Epithelial cell of prostate (primary cell): Measurements from ENCODE around the gene OBSCN.

Source experiments
- DNase-seq: peaks from one replicate; pipeline ENCODE4 v3.0.0-alpha.2; 2011; ENCODE audit warnings: low read depth, low spot score
- H3K27ac ChIP-seq: fragments of 450-650 bp; 2 replicates; pipeline ENCODE4 v1.5.1; 2017; ENCODE audit warnings: mild to moderate bottlenecking

The OBSCN gene

DNA sequence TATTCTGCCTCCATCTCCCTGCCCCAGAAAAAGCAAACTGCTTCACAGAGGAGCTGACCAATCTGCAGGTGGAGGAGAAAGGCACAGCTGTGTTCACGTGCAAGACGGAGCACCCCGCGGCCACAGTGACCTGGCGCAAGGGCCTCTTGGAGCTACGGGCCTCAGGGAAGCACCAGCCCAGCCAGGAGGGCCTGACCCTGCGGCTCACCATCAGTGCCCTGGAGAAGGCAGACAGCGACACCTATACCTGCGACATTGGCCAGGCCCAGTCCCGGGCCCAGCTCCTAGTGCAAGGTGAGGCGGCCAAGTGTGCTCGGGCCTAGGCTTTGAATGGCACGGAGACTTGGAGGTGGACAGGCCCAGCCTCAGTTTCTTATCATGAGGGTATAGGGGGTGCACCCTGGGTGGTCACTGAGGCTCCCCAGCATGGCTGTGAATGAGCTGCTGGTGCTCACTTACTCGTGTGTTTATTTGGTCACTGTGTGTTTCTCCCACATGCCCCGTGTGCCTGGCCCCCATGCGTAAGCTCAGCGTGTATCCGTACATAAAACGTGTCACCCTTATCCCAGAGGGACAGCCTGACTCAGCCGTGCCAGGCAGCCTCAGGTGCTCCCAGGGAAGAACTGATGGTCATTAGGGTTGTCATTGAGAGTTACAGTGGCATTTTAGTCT is 75.8 kb downstream of the OBSCN start:
- DNase-seq = no peak
- no peak overlapping the region for H3K27ac ChIP-seq

DNA sequence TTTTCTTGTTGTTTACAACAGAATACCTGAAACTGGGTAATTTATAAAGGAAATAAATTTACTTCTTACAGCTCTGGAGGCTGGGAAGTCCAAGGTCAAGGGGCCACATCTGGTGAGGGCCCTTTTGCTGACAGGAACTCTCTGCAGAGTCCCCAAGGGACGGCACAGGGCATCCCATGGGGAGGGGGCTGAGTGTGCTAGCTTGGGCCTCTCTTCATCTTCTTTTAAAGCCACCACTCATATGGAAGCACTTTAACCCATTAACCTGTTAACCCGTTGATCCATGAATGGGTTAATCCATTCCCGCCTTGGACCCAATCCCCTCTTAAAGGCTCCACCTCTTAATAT is 76.3 kb downstream of the OBSCN start:
- no peak for DNase-seq
- no peak overlapping the region for H3K27ac ChIP-seq

DNA sequence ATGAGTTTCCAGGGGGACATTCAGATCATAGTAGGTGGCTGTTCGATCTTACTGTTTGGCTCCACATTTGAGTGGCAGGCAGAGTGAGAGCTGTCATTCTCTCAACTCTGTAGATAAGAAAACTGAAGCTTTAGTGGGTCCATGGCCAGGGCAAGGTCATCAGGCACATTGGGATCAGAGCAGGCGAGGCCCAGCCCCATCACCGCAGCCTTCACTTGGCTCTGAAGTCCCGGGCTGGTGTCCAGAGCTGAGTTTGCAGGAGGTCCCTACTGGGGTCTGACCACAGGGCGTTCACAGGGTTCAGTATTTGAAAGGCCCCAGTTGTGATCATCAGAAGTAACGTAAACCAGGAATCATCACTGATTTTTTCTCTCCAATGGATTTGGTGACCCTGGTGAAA is 76.7 kb downstream of the OBSCN start:
- no peak for DNase-seq
- H3K27ac ChIP-seq = no peak overlapping the region

DNA sequence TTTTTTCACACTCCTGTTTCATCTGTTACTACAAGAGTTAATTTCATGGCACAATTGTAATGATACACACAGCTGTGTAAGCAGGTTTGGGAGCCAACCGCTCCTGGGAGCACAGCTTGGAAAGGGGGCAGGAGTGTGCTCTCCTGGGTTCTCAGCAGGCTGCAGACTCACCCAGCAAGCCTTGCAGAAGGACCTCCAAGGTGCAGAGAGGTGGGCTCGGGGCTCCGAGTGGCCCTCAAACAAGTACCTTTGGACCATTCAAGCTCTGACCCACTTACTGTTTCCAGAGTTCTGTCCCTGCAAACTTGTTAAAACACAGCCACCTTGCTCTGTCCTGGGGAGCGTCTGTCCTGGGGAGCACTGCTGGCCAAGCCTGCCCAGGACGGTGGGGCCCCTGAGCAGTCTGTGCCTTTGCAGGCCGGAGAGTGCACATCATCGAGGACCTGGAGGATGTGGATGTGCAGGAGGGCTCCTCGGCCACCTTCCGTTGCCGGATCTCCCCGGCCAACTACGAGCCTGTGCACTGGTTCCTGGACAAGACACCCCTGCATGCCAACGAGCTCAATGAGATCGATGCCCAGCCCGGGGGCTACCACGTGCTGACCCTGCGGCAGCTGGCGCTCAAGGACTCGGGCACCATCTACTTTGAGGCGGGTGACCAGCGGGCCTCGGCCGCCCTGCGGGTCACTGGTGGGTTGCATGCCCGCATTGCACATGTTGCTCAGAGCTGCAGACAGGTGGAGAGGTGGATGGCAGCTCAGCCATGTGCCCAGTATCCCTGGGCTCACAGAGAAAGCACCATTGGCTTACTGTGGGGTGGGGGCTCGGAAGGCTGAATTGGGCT is 78.0 kb downstream of the OBSCN start:
- no peak for DNase-seq

DNA sequence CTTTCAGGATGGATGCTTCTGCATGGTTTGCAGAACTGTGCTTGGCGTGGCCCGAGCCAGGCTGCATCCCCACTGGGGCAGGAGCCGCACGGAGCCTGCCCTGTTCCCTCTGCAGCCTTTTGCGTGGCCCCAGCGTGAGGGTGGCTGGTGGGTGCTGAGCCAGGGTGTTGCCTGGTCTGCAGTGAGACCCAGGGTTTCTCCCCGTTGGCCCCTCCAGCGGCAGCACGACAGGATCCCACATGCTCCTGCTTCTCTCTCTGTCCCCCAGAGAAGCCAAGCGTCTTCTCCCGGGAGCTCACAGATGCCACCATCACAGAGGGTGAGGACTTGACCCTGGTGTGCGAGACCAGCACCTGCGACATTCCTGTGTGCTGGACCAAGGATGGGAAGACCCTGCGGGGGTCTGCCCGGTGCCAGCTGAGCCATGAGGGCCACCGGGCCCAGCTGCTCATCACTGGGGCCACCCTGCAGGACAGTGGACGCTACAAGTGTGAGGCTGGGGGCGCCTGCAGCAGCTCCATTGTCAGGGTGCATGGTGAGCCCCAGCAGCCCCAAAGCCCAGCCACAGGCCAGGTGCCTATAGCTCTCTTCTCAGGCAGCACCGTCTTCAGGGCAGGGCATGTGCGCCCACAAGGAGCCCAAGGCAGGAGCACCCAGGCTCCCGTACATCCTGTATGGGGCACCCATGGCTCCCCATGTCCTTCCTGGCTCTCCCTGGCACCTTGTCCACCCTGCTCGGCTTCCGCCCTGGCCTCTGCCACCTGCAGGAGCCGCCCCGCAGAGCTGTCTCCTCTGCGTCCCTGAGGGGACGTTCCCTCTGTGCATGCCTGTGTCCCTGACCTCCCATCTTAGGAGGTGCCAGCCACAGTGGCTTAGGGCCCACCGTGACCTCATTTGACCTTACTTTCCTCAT is 78.9 kb downstream of the OBSCN start:
- DNase-seq = no peak
- no peak overlapping the region for H3K27ac ChIP-seq

More for the DNA sequence above, 78.0 kb downstream of the OBSCN start:
- H3K27ac ChIP-seq = no peak overlapping the region

DNA sequence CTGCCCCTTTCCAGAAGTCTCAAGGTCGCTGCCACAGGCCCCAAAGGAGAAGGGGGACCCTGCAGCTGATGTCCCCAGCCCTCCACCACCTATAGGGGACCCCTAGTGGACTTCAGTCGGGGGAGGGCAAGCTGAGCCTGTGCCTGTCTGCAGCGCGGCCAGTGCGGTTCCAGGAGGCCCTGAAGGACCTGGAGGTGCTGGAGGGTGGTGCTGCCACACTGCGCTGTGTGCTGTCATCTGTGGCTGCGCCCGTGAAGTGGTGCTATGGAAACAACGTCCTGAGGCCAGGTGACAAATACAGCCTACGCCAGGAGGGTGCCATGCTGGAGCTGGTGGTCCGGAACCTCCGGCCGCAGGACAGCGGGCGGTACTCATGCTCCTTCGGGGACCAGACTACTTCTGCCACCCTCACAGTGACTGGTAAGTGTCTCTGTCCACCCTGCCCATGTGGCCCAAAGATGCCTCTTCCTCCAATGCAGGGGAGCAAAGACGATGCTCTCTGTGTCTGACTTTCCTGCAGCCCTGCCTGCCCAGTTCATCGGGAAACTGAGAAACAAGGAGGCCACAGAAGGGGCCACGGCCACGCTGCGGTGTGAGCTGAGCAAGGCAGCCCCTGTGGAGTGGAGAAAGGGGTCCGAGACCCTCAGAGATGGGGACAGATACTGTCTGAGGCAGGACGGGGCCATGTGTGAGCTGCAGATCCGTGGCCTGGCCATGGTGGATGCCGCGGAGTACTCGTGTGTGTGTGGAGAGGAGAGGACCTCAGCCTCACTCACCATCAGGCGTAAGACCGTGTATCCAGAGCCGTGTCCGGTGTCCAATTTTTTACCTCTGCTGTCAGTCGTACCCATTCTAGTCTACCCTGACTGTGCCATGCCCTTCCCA is 79.9 kb downstream of the OBSCN start:
- H3K27ac ChIP-seq = no peak overlapping the region
- no peak for DNase-seq

- H3K27ac ChIP-seq = no peak overlapping the region
- no peak for DNase-seq
Measured at GRCh38 chr1:228288536-228289238, 80.8 kb downstream of the OBSCN start.

- DNase-seq = no peak
- no peak overlapping the region for H3K27ac ChIP-seq
Measured at GRCh38 chr1:228289239-228289849, 81.5 kb downstream of the OBSCN start.

DNA sequence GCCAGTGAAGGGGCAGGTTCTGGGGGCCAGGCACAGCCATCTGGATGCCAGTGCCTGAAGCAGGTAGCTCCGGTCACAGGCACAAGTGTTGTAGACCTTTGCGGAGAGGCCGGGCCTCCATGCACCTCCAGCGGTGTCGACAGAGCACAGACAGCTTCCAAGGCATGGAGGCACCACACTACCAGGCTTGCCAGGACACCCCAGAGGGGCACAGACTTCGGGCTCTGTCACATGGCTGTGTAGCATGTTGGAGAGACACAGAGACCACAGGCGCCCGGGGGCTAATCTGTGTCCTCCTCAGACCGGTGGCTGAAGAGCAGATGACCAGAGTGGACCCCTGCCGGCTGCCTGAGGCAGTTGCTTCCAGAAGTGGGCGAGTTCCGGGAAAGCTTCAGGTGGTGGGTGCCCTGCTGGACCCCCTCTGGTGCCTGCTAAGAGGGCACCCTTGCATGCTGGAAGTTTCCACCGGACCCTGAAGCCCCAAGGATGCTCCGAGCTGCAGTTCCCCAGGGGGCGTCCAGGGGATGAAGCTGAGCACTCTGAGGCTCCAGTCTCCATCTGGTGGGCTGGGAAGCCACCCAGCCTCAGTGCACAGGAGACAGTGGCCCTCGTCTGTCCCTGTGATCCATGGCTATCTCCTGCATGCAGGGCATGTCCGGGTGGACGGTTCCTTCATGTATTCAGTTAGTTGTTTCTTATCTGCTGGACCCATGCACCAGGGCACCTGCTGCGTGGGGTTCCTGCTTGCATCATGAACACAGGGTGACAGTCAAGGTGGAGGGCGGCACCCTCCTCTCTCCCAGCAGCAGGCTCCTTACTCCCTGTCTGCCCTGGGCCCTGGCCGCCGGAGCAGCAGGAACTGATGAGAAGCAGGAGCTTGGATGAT is 82.4 kb downstream of the OBSCN start:
- no peak overlapping the region for H3K27ac ChIP-seq
- no peak for DNase-seq

- no peak for DNase-seq
- no peak overlapping the region for H3K27ac ChIP-seq
Measured at GRCh38 chr1:228291906-228292608, 84.2 kb downstream of the OBSCN start.

- H3K27ac ChIP-seq = no peak overlapping the region
- DNase-seq = no peak
Measured at GRCh38 chr1:228292609-228292911, 84.7 kb downstream of the OBSCN start.

GRCh38 chr1:228293393-228293792 is 85.5 kb downstream of the OBSCN start:
- DNase-seq = no peak

GRCh38 chr1:228293816-228294500 is 86.1 kb downstream of the OBSCN start:
- no peak overlapping the region for H3K27ac ChIP-seq
- no peak for DNase-seq

More at GRCh38 chr1:228293393-228293792, 85.5 kb downstream of the OBSCN start:
- no peak overlapping the region for H3K27ac ChIP-seq

DNA sequence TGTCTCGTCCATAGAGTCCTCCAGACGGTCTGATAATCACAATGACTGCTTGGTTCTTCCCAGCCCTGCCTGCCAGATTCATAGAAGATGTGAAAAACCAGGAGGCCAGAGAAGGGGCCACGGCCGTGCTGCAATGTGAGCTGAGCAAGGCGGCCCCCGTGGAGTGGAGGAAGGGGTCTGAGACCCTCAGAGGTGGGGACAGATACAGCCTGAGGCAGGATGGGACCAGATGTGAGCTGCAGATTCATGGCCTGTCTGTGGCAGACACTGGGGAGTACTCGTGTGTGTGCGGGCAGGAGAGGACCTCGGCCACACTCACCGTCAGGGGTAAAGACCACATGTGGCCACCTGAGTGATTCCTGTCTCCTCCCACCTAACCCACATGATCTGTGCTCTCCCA is 86.9 kb downstream of the OBSCN start:
- no peak for DNase-seq
- H3K27ac ChIP-seq = no peak overlapping the region

DNA sequence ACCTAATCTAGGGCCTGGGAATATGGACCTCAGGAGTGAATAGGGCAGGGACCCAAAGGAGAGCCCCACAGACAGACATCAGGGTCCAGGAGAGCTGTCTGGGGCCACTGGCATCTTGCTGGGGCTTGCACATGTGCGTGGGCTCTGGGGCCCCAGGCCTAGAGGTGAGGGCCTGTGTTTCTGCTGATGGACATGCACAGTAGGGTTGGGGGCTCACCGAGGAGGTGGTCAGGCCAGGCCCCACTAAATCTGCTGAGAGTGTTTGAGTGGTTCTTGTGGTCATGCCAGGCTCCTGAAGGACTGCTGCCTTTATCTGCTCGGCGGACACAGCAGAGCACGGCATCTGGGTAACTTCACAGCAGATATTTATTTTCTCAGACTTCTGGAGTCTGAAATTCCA is 87.4 kb downstream of the OBSCN start:
- DNase-seq = no peak
- H3K27ac ChIP-seq = no peak overlapping the region

DNA sequence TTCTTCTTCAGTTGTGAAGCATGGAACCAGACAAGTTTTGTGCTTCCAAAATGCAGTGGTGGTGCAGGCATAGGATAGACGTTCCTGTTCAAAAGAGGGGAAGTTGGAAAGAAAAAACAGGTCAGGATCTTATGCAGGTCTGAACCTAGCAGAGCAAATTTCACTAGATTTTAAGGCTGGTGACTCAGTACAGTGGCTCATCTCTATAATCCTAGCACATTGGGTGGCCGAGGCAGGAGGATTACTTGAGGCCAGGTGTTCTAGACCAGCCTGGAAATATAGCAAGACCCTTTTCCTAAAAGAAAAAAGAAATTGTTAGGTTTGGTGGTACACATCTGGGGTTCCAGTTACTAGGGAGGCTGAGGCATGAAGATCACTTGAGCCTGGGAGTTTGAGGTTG is 88.1 kb downstream of the OBSCN start:
- no peak overlapping the region for H3K27ac ChIP-seq
- no peak for DNase-seq

- DNase-seq = no peak
- H3K27ac ChIP-seq = no peak overlapping the region
Measured at GRCh38 chr1:228297242-228297641, 89.4 kb downstream of the OBSCN start.
